ENCODE measurements around the gene RPS23.

The RPS23 gene

DNA sequence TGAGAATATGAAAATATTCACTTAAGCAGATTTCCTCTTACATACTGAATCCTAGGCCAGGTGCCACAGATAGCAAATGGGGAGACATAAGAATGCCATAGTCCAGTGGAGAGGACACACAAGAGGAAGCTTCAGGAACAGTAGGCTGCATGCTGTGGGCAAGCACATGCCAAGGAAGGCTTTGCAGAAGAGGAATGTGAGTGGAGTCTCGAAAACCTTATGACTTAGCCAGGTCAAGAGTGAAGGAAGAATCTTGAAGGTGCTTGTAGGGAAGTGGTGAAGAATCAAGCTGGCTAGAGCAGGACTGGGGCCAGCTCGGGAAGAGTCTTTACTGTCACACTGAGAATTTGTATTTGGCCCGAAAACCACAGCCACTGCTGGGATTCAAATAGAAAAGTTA lies 20.4 kb downstream of the RPS23 start:
- TF ChIP-seq POLR2A (IDR thresholded peaks at IDR 0.05; ENCODE audit: low read depth, low read length) (no peak), POLR2AphosphoS5 (IDR thresholded peaks at IDR 0.05; ENCODE audit: low read depth, low read length) (no peak), SPI1 (IDR thresholded peaks at IDR 0.05; ENCODE audit: low read depth, low read length) (no peak), POU2F2 (IDR thresholded peaks at IDR 0.05; ENCODE audit: low read depth, low read length) (no peak), TAF1 (IDR thresholded peaks at IDR 0.05; ENCODE audit: low read depth, low read length) (no peak), PAX5 (IDR thresholded peaks at IDR 0.05; ENCODE audit: insufficient read depth, low read length, severe bottlenecking) (no peak)
- FAIRE-seq (no peak), DNase-seq (ENCODE audit: insufficient read length, low spot score) (no peak)

DNA sequence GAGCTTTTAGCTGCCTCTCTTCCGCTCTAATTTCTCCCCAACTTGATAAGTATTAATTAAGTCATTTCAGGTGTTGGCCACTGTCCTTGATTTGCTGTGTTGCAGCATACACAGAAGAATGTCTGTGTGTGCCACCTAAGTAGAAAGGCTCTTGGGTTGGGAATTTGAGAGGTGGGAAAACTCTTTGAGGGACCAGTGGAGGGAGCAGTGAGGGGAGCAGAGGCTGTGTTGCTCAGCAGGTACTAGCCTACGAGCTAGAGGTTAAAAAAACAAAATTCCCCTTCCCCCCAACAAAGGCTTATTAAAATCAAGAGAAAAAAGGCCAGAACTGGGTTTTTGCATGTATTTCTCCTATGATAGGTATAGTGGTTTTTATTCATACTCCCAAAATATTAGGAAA lies 20.9 kb downstream of the RPS23 start:
- no peak for FAIRE-seq
- TF ChIP-seq POLR2AphosphoS5 (IDR thresholded peaks at IDR 0.05; ENCODE audit: low read depth, low read length) (no peak), POU2F2 (IDR thresholded peaks at IDR 0.05; ENCODE audit: low read depth, low read length) (no peak), POLR2A (IDR thresholded peaks at IDR 0.05; ENCODE audit: low read depth, low read length) (no peak), PAX5 (IDR thresholded peaks at IDR 0.05; ENCODE audit: insufficient read depth, low read length, severe bottlenecking) (no peak), TAF1 (IDR thresholded peaks at IDR 0.05; ENCODE audit: low read depth, low read length) (no peak), SPI1 (IDR thresholded peaks at IDR 0.05; ENCODE audit: low read depth, low read length) (no peak)
- no peak for DNase-seq (ENCODE audit: insufficient read length, low spot score)

DNA sequence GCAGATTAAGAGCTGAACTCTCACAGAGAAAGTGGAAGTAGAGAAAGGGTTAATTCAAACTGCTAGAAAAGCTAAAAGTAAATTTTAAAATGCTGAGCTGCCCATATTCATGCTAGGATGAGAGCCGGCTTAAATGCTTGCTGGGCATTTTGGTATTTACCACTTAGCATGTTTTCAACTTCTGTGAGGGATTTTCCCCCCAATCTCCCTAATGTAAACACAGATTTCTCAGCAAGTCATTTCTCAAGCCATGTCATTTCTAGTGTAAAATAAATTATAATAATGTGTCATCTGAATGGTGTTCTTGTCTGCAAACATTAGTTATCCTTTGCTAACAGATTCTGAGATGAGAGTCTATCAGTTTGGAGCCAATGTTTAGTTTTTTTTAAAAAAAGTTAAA lies 22.3 kb downstream of the RPS23 start:
- no peak for FAIRE-seq
- no peak for DNase-seq (ENCODE audit: insufficient read length, low spot score)
- no peak for TF ChIP-seq SPI1 (IDR thresholded peaks at IDR 0.05; ENCODE audit: low read depth, low read length)
- no peak for TF ChIP-seq TAF1 (IDR thresholded peaks at IDR 0.05; ENCODE audit: low read depth, low read length)
- TF ChIP-seq PAX5 (IDR thresholded peaks at IDR 0.05; ENCODE audit: insufficient read depth, low read length, severe bottlenecking): no peak
- no peak for TF ChIP-seq POLR2AphosphoS5 (IDR thresholded peaks at IDR 0.05; ENCODE audit: low read depth, low read length)
- TF ChIP-seq POU2F2 (IDR thresholded peaks at IDR 0.05; ENCODE audit: low read depth, low read length): no peak
- no peak for TF ChIP-seq POLR2A (IDR thresholded peaks at IDR 0.05; ENCODE audit: low read depth, low read length)

DNA sequence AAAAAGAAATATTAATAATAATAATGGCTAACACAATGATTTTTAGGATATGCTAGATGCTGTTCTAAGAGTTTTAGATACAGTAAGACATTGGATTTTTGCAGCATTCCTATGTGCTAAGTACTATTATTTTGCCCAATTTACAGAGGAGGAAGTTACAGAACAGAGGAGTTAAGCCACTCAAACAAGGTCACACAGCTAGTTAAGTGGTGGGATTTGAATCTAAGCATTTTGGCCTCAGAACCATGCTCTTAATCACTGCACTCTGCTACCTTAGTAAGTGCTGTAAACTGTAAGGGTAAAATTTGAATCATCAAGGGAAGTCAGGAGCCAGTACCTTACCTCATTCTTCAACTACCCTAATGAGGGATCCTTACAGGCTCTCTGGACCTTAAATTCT lies 25.4 kb downstream of the RPS23 start:
- DNase-seq (ENCODE audit: insufficient read length, low spot score): no peak
- no peak for FAIRE-seq
- TF ChIP-seq POLR2AphosphoS5 (IDR thresholded peaks at IDR 0.05; ENCODE audit: low read depth, low read length): no peak
- TF ChIP-seq PAX5 (IDR thresholded peaks at IDR 0.05; ENCODE audit: insufficient read depth, low read length, severe bottlenecking): no peak
- no peak for TF ChIP-seq SPI1 (IDR thresholded peaks at IDR 0.05; ENCODE audit: low read depth, low read length)
- TF ChIP-seq POLR2A (IDR thresholded peaks at IDR 0.05; ENCODE audit: low read depth, low read length): no peak
- TF ChIP-seq TAF1 (IDR thresholded peaks at IDR 0.05; ENCODE audit: low read depth, low read length): no peak

DNA sequence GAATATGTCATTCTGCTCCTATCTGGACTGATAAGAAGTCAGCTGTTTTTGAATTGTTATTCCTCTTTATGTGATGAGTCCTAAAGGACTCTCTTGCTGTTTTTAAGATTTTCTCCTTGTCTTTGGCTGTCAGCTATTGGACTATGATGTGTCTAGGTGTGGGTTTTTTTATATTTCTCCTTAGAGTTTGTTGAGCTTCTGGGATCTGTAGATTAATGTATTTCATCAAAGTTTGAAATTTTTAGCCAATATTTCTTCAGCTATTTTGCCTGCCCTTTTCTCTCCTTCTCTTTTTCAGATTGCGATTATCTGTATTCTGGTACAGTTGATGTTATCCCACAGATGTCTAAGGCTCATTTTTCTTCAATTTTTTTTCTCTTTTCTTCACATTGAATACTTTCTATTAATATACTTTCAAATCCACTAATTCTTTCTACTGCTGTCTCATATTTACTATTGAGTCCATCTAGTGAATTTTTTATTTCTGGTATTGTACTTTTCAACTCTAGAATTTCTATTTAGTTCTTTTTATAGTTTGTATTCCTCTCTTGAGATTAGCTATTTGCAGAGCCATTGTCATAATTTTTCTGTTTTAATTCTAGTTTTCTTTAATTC lies 31.1 kb downstream of the RPS23 start:
- no peak for DNase-seq (ENCODE audit: insufficient read length, low spot score)
- TF ChIP-seq PAX5 (IDR thresholded peaks at IDR 0.05; ENCODE audit: insufficient read depth, low read length, severe bottlenecking) (no peak), POU2F2 (IDR thresholded peaks at IDR 0.05; ENCODE audit: low read depth, low read length) (no peak), TAF1 (IDR thresholded peaks at IDR 0.05; ENCODE audit: low read depth, low read length) (no peak), POLR2A (IDR thresholded peaks at IDR 0.05; ENCODE audit: low read depth, low read length) (no peak), SPI1 (IDR thresholded peaks at IDR 0.05; ENCODE audit: low read depth, low read length) (no peak), POLR2AphosphoS5 (IDR thresholded peaks at IDR 0.05; ENCODE audit: low read depth, low read length) (no peak)
- no peak for FAIRE-seq

DNA sequence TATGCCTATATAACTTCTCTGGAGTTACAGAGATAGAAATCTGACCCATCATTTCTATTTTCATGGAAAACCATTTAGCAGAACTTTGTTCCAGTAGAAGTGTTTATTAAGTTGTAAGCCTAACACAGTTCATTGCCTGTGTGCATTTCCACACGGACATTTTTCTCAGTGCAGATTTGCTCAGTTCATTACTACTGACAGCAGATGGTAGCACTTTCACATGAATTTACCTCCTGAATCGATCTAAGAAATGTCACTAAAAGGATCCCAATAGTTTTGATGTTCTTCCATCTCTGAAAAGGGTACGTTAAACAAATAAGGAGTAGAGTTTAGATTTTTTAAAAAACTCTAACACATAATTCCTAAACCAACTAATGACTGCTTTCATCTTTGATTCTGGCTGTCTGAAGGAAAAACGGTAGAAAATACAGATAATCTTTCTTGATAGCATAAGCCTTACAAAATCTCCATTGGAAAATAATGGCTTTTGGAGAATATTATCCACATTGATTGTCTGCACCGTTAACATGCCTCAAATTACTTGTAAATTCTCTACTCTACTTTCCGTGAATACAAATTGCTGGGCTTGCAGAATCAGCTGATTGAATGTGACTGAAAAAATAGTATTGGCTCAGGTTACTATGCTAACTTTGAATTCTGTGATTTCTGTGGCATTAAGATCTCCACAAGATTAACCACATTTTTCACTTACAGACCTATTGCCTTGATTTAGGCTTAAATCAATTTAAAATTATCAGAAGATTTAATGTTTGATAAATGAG lies 33.1 kb downstream of the RPS23 start:
- FAIRE-seq: no peak
- no peak for DNase-seq (ENCODE audit: insufficient read length, low spot score)
- TF ChIP-seq PAX5 (IDR thresholded peaks at IDR 0.05; ENCODE audit: insufficient read depth, low read length, severe bottlenecking): no peak
- TF ChIP-seq POU2F2 (IDR thresholded peaks at IDR 0.05; ENCODE audit: low read depth, low read length): no peak
- TF ChIP-seq POLR2AphosphoS5 (IDR thresholded peaks at IDR 0.05; ENCODE audit: low read depth, low read length): no peak
- no peak for TF ChIP-seq TAF1 (IDR thresholded peaks at IDR 0.05; ENCODE audit: low read depth, low read length)

DNA sequence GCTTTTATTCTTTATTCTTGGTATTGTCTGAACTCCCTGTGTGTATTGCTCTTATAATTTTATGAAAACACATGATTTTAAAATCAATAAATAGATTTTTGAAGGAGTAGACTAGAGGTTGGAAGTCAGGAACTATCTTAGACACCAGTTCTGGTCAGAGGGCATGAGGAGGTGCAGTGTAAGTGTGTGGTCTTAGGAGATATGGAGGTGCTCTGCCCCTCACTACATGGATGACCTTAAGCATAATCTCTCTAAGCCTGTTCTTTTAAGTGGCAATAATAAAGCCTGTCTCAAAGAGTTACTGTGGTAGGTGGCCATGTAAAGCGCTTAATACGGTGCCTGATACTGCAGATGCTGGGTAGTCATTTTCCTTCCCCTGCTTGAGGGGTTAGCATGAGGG lies 34.0 kb downstream of the RPS23 start:
- no peak for TF ChIP-seq POLR2AphosphoS5 (IDR thresholded peaks at IDR 0.05; ENCODE audit: low read depth, low read length)
- FAIRE-seq: no peak
- DNase-seq (ENCODE audit: insufficient read length, low spot score): no peak

DNA sequence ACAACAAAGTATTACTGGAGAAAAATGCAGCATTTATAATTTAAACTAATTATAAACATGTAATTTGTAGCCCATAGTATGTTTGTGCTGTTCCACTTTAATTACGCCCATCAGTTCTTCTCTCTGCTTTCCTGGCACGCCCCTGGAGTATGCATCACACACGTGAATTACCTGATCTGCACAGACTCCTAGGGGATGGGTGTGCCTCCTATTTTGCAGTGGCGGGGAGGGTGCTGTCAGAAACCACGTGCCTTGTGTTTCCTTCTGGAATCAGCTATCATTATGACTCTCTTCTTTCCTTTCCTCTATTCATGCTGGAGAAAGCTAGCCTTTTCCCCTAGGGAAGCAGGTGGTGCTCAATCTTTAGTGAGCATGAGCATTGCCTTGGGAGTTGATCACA lies 43.3 kb downstream of the RPS23 start:
- DNase-seq (ENCODE audit: insufficient read length, low spot score) (no peak), FAIRE-seq (no peak)
- no peak for TF ChIP-seq POLR2A (IDR thresholded peaks at IDR 0.05; ENCODE audit: low read depth, low read length)
- TF ChIP-seq TAF1 (IDR thresholded peaks at IDR 0.05; ENCODE audit: low read depth, low read length): no peak
- no peak for TF ChIP-seq SPI1 (IDR thresholded peaks at IDR 0.05; ENCODE audit: low read depth, low read length)
- no peak for TF ChIP-seq POLR2AphosphoS5 (IDR thresholded peaks at IDR 0.05; ENCODE audit: low read depth, low read length)

DNA sequence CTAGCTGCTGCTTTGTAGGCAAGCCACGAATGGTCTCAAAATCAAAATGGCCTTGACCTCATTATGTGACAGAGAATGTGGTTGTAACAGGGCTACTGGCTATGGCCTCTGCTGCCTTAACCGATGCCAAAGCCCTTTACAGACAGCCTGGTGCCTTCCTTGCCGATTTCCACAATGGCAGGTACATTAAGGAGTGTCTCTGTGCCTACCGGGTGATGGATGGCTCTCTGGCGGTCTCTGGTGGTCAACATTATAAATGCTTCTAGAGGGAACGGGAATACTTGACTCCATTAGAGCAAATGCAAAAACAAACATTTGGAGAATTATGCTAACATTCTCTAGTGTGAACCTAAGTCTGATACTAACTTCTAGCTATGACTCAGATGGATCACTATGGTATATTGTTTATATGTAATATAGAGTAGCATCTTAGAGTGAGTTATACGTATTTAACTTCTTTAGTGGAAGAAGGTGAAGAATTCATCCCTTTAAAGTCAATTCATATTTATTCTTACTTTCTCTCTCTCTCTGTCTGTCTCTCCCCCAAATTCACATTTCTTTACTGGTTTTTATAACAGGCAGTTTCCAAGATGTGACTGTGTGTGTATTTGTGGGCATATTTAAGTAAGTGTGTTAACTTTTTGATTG lies 52.5 kb downstream of the RPS23 start:
- peak; percentile 25 for DNase-seq (ENCODE audit: insufficient read length, low spot score)
- peak; percentile 96 for FAIRE-seq
- TF ChIP-seq POLR2A (IDR thresholded peaks at IDR 0.05; ENCODE audit: low read depth, low read length): no peak
- no peak for TF ChIP-seq POLR2AphosphoS5 (IDR thresholded peaks at IDR 0.05; ENCODE audit: low read depth, low read length)
- no peak for TF ChIP-seq SPI1 (IDR thresholded peaks at IDR 0.05; ENCODE audit: low read depth, low read length)
- no peak for TF ChIP-seq TAF1 (IDR thresholded peaks at IDR 0.05; ENCODE audit: low read depth, low read length)
- no peak for TF ChIP-seq POU2F2 (IDR thresholded peaks at IDR 0.05; ENCODE audit: low read depth, low read length)
- TF ChIP-seq PAX5 (IDR thresholded peaks at IDR 0.05; ENCODE audit: insufficient read depth, low read length, severe bottlenecking): no peak
